ENCODE measurements around the gene MGST3. TPM values are rescaled to one million over a fixed set of nuclear protein-coding genes. Genes with fewer than 3 reads are reported as not detected.

MGST3 gene
- total RNA-seq, 1 experiment from 2014 or later: 87.7 TPM

- Histone ChIP-seq H3K79me1 (ENCODE audit: insufficient read depth, low read depth, low read length, poor library complexity, severe bottlenecking) (no peaks in the 10 kb centered on the region), H3K18ac (ENCODE audit: insufficient read length, low read depth, low read length) (no peak overlapping the region), H2BK5ac (ENCODE audit: insufficient read length, low read length) (no peak overlapping the region), H3K56ac (ENCODE audit: insufficient read length, low read depth, low read length) (no peak overlapping the region), H3K4me1 (ENCODE audit: insufficient read depth, low read length) (no peaks in the 10 kb centered on the region), H2AK5ac (ENCODE audit: insufficient read length, low read length) (no peak overlapping the region), H4K5ac (ENCODE audit: insufficient read length, low read depth, low read length) (no peak overlapping the region), H3K27ac (ENCODE audit: insufficient read length, low read depth, low read length) (no peak overlapping the region), H2BK12ac (ENCODE audit: insufficient read length, low read depth, low read length) (no peak overlapping the region), H3K27me3 (ENCODE audit: insufficient read depth, low read length) (no peaks in the 10 kb centered on the region), H2BK15ac (ENCODE audit: low read depth, low read length) (no peak overlapping the region), H3K23me2 (ENCODE audit: insufficient read length, low read depth, low read length, poor library complexity, severe bottlenecking) (no peaks in the 10 kb centered on the region), H3K79me2 (ENCODE audit: insufficient read depth, low read length) (no peaks in the 10 kb centered on the region), H3K4me2 (ENCODE audit: insufficient read depth, insufficient read length, low read length) (no peak overlapping the region), H4K91ac (ENCODE audit: insufficient read length, low read depth, low read length) (no peak overlapping the region), H4K20me1 (ENCODE audit: control insufficient read depth, insufficient read depth, insufficient read length) (no peaks in the 10 kb centered on the region), H3K9me3 (ENCODE audit: control insufficient read depth, low read depth, low read length) (no peaks in the 10 kb centered on the region), H3K9ac (ENCODE audit: extremely low read depth, insufficient read length, low read length) (no peak overlapping the region), H3K14ac (ENCODE audit: insufficient read depth, low read length) (no peak overlapping the region), H3T11ph (ENCODE audit: low read length) (no peak overlapping the region), H2BK120ac (ENCODE audit: low read depth, low read length, poor library complexity, severe bottlenecking) (no peak overlapping the region), H2AFZ (ENCODE audit: low read length) (no peak overlapping the region), H3K23ac (ENCODE audit: insufficient read length, low read depth, low read length) (no peak overlapping the region), H3K4ac (ENCODE audit: low read depth, low read length) (no peak overlapping the region), H2BK20ac (ENCODE audit: low read depth, low read length, poor library complexity, severe bottlenecking) (no peak overlapping the region), H4K8ac (replicated peaks; ENCODE audit: insufficient read length, low read depth, low read length) (no peak overlapping the region)
- H3K9me3 Mint-ChIP-seq: no peaks in the 10 kb centered on the region
- peak overlapping the region in 1 of 3 experiments; percentile 74; a peak in 1 of 7 replicates for H3K27ac Mint-ChIP-seq
- no peaks in the 10 kb centered on the region for H3K27me3 Mint-ChIP-seq (ENCODE audit: low read depth)
- peaks cover 15 to 74% (median 63%) of the 10 kb centered on the region in 3 experiments; a peak in 6 of 7 replicates for H3K36me3 Mint-ChIP-seq (ENCODE audit: insufficient read depth in 1 of 3, low read depth in 3 of 3)
- DNase-seq: no peak
- no CpG with 5 or more reads among the region's 3 CpGs for WGBS (ENCODE audit: extremely low coverage, insufficient read length, low lambda C conversion rate)
- H3K4me3 Mint-ChIP-seq: no peak overlapping the region
- no peak for TF ChIP-seq CTCF (conservative IDR thresholded peaks at IDR 0.05)
- no peaks in the 10 kb centered on the region for H3K4me1 Mint-ChIP-seq
Observed at GRCh38 chr1:165668184-165668583, 37.1 kb downstream of the MGST3 start.

Data from H9 (cell line).